ENCODE results near the gene RASGRF2. TPM values are rescaled to one million over a fixed set of nuclear protein-coding genes. Genes with fewer than 3 reads are reported as not detected.
"Not testable (repeated sequence)": the region's sequence is repeated elsewhere in the genome, so short reads cannot be mapped to it uniquely, and the experiment has no call there.

Gene RASGRF2
- total RNA-seq, 1 experiment from 2014 or later, result not detected

GRCh38 chr5:81269751-81270393 lies 309.7 kb downstream of the RASGRF2 start:
- Mint-ChIP-seq H3K36me3 (ENCODE audit: insufficient read depth, unreplicated experiment) (no peaks in the 10 kb centered on the region), H3K4me3 (ENCODE audit: unreplicated experiment) (no peak overlapping the region), H3K4me1 (ENCODE audit: insufficient read depth, unreplicated experiment) (peaks cover 10% of the 10 kb centered on the region), H3K27ac (ENCODE audit: low read depth, unreplicated experiment) (peak overlapping the region; percentile 32), H3K9me3 (ENCODE audit: unreplicated experiment) (peaks cover 8% of the 10 kb centered on the region), H3K27me3 (ENCODE audit: insufficient read depth, unreplicated experiment) (no peaks in the 10 kb centered on the region)
- no peak for TF ChIP-seq CTCF (IDR thresholded peaks at IDR 0.05; ENCODE audit: unreplicated experiment)
- DNase-seq (ENCODE audit: unreplicated experiment), result no peak
- ChIA-PET CTCF (interaction anchor here (0.6 to 2.6 kb wide), 6 partner anchors 14 to 137 kb away, joined by 3 to 12 read pairs (median 4); no protein-coding TSS in a partner anchor), POLR2A (interaction anchor here (0.6 to 4.0 kb wide), 6 partner anchors 18 to 555 kb away, joined by 4 to 13 read pairs (median 5); partner anchors contain the start of gene ZCCHC9)
- intact Hi-C loops (cut with micrococcal nuclease), result no loop called here
- no TSS peak for BruUV-seq (replicated peaks)

GRCh38 chr5:81270394-81271027 lies 310.3 kb downstream of the RASGRF2 start:
- POLR2A ChIA-PET, result interaction anchor here (0.6 to 4.0 kb wide), 4 partner anchors 17 to 581 kb away, joined by 3 to 13 read pairs (median 5); partner anchors contain the start of gene ZCCHC9
- DNase-seq (ENCODE audit: unreplicated experiment); H3K36me3 Mint-ChIP-seq (ENCODE audit: insufficient read depth, unreplicated experiment); H3K9me3 Mint-ChIP-seq (ENCODE audit: unreplicated experiment); H3K27me3 Mint-ChIP-seq (ENCODE audit: insufficient read depth, unreplicated experiment); BruUV-seq (replicated peaks); H3K27ac Mint-ChIP-seq (ENCODE audit: low read depth, unreplicated experiment); intact Hi-C loops (cut with micrococcal nuclease); H3K4me3 Mint-ChIP-seq (ENCODE audit: unreplicated experiment): not testable (repeated sequence)
- CTCF ChIA-PET, result interaction anchor here (1.3 to 2.6 kb wide), 2 partner anchors 13 to 29 kb away, joined by 4 to 12 read pairs; no protein-coding TSS in a partner anchor
- H3K4me1 Mint-ChIP-seq (ENCODE audit: insufficient read depth, unreplicated experiment), result peaks cover 10% of the 10 kb centered on the region
